Naive thymus-derived CD4-positive, alpha-beta T cell (primary cell): Measurements from ENCODE around the gene HELZ. TPM values are rescaled to one million over a fixed set of nuclear protein-coding genes. Genes with fewer than 3 reads are reported as not detected.

ENCODE experiments used
- ATAC-seq: fragments of 150-1000 bp; cut with Tn5 transposase; 2 replicates; pipeline ENCODE4 v1.10.0; 2021; ENCODE audit warnings: mild to moderate bottlenecking, moderate library complexity
- CTCF ChIA-PET: fragments of 350-600 bp; sonication (Branson Sonifier 250); formaldehyde crosslinking; loops from one replicate; lab custom pipeline; 2021; ENCODE audit warnings: antibody characterized with exemption; lab: Charles Lee
- POLR2A ChIA-PET: fragments of 350-600 bp; sonication (Branson Sonifier 250); formaldehyde crosslinking; loops from one replicate; lab custom pipeline; 2021; ENCODE audit warnings: antibody characterized with exemption, inconsistent platforms; lab: Charles Lee
- DNase-seq, 9 donors: peaks; one replicate each; pipeline versions ENCODE4 v3.0.0 to v3.0.0-alpha.2; 2020 to 2022; ENCODE audit warnings: mixed read lengths in 1 of 9
- H3K27ac ChIP-seq: one replicate; pipeline ENCODE4 v1.7.0; 2013; ENCODE audit warnings: mild to moderate bottlenecking, low read depth, low read length, moderate library complexity
- H3K27me3 ChIP-seq, 2 donors: one replicate each; pipeline ENCODE4 v1.7.0; 2013; ENCODE audit warnings: low read length in 2 of 2, mild to moderate bottlenecking in 2 of 2, moderate library complexity in 2 of 2; ENCODE audit not compliant: control insufficient read depth in 2 of 2, insufficient read depth in 2 of 2
- H3K36me3 ChIP-seq, 3 experiments: 1 replicate in 2 of 3; 2 replicates in 1 of 3; pipeline ENCODE4 v1.7.0; 2013; ENCODE audit warnings: low read length in 3 of 3, mild to moderate bottlenecking in 3 of 3, moderate library complexity in 1 of 3; ENCODE audit not compliant: insufficient read depth in 3 of 3, control insufficient read depth in 2 of 3
- H3K4me1 ChIP-seq, 2 donors: one replicate each; pipeline ENCODE4 v1.7.0; 2013; ENCODE audit warnings: low read length in 2 of 2, mild to moderate bottlenecking in 2 of 2, moderate library complexity in 1 of 2; ENCODE audit not compliant: control insufficient read depth in 2 of 2, insufficient read depth in 2 of 2
- H3K4me3 ChIP-seq: 2 replicates; pipeline ENCODE4 v1.7.0; 2013; ENCODE audit warnings: mild to moderate bottlenecking, low read length
- H3K9me3 ChIP-seq, 3 experiments: 1 replicate in 2 of 3; 2 replicates in 1 of 3; pipeline ENCODE4 v1.7.0; 2013; ENCODE audit warnings: low read length in 3 of 3; ENCODE audit not compliant: control insufficient read depth in 2 of 3
- H3K27ac Mint-ChIP-seq, 9 donors: one replicate each; pipeline ENCODE4 v1.8.0; 2020 to 2022; ENCODE audit warnings: mixed read lengths in 9 of 9, mild to moderate bottlenecking in 8 of 9, moderate library complexity in 5 of 9, inconsistent platforms in 2 of 9
- H3K27me3 Mint-ChIP-seq, 5 donors: one replicate each; pipeline ENCODE4 v1.8.0; 2021 to 2022; ENCODE audit warnings: mixed read lengths in 5 of 5, mild to moderate bottlenecking in 1 of 5
- H3K36me3 Mint-ChIP-seq, 5 donors: one replicate each; pipeline ENCODE4 v1.8.0; 2020 to 2022; ENCODE audit warnings: mixed read lengths in 5 of 5, mild to moderate bottlenecking in 3 of 5, inconsistent platforms in 1 of 5
- H3K4me1 Mint-ChIP-seq, 7 donors: one replicate each; pipeline ENCODE4 v1.8.0; 2020 to 2022; ENCODE audit warnings: mixed read lengths in 7 of 7, mild to moderate bottlenecking in 3 of 7, inconsistent platforms in 1 of 7
- H3K4me3 Mint-ChIP-seq, 10 donors: one replicate each; pipeline ENCODE4 v1.8.0; 2020 to 2022; ENCODE audit warnings: mild to moderate bottlenecking in 10 of 10, mixed read lengths in 10 of 10, moderate library complexity in 6 of 10, inconsistent platforms in 2 of 10
- H3K9me3 Mint-ChIP-seq, 11 donors: one replicate each; pipeline ENCODE4 v1.8.0; 2020 to 2022; ENCODE audit warnings: mixed read lengths in 11 of 11, mild to moderate bottlenecking in 4 of 11, inconsistent platforms in 1 of 11, moderate library complexity in 1 of 11
- intact Hi-C, 2 donors: fragments of 100-400 bp; cut with micrococcal nuclease; formaldehyde crosslinking; loops; one replicate each; pipeline ENCODE4 v1.15.1; 2023
- polyA plus RNA-seq, 2 donors: library from polyadenylated mRNA; unstranded; fragments of 300-500 nt; fragmentation: Illumina TruSeq; gene quantifications; one replicate each; pipeline ENCODE4 v1.2.3, GENCODE V29; 2021
- total RNA-seq, 6 experiments: library from RNA in 5 of 6; stranded (reverse) in 5 of 6; gene quantifications; 1 replicate in 5 of 6; 2 replicates in 1 of 6; pipeline ENCODE4 v1.2.3 and lab custom pipeline; 2021 to 2026

The HELZ gene
- total and polyA plus RNA-seq, 7 experiments from 2014 or later: 44.8 to 114 (median 83.2) TPM

- H3K27ac ChIP-seq: no peak overlapping the region
- peaks cover 8 to 53% (median 26%) of the 10 kb centered on the region in 5 donors for H3K36me3 Mint-ChIP-seq
Measured at GRCh38 chr17:67076290-67076689, 168.7 kb downstream of the HELZ start.

GRCh38 chr17:67074781-67075180 lies 170.2 kb downstream of the HELZ start:
- CTCF ChIA-PET: no interaction called here
- H3K27me3 ChIP-seq: no peaks in the 10 kb centered on the region
- POLR2A ChIA-PET: no interaction called here
- no peak for ATAC-seq
- no peaks in the 10 kb centered on the region for H3K4me1 ChIP-seq
- H3K9me3 ChIP-seq: no peaks in the 10 kb centered on the region
- intact Hi-C loops: no loop called here
- Mint-ChIP-seq H3K27me3 (no peaks in the 10 kb centered on the region), H3K4me3 (no peak overlapping the region), H3K4me1 (no peaks in the 10 kb centered on the region), H3K9me3 (peaks cover 0 to 10% (median 0%) of the 10 kb centered on the region in 11 donors), H3K36me3 (peaks cover 8 to 56% (median 37%) of the 10 kb centered on the region in 5 donors), H3K27ac (no peak overlapping the region)
- H3K27ac ChIP-seq: no peak overlapping the region
- no peak overlapping the region for H3K4me3 ChIP-seq
- peaks cover 0 to 16% (median 7%) of the 10 kb centered on the region in 3 experiments for H3K36me3 ChIP-seq
- DNase-seq: no peak

More at GRCh38 chr17:67076290-67076689, 168.7 kb downstream of the HELZ start:
- peaks cover 0 to 5% (median 0%) of the 10 kb centered on the region in 11 donors for H3K9me3 Mint-ChIP-seq
- H3K27me3 Mint-ChIP-seq: no peaks in the 10 kb centered on the region
- H3K4me3 Mint-ChIP-seq: no peak overlapping the region
- POLR2A ChIA-PET: no interaction called here
- no peak overlapping the region for H3K4me3 ChIP-seq
- intact Hi-C loops: no loop called here
- H3K27ac Mint-ChIP-seq: no peak overlapping the region
- no peaks in the 10 kb centered on the region for H3K27me3 ChIP-seq
- DNase-seq: no peak
- H3K4me1 Mint-ChIP-seq: peaks cover 0 to 13% (median 8%) of the 10 kb centered on the region in 7 donors
- no peak for ATAC-seq
- no peaks in the 10 kb centered on the region for H3K9me3 ChIP-seq
- H3K36me3 ChIP-seq: peaks cover 0 to 17% (median 7%) of the 10 kb centered on the region in 3 experiments
- peaks cover 0 to 5% of the 10 kb centered on the region in 2 donors for H3K4me1 ChIP-seq
- CTCF ChIA-PET: no interaction called here

- H3K27ac Mint-ChIP-seq: no peak overlapping the region
- intact Hi-C loops: no loop called here
- no peak overlapping the region for H3K27ac ChIP-seq
- POLR2A ChIA-PET: no interaction called here
- H3K4me3 Mint-ChIP-seq: no peak overlapping the region
- DNase-seq: no peak
- H3K36me3 Mint-ChIP-seq: peaks cover 8 to 49% (median 34%) of the 10 kb centered on the region in 5 donors
- peaks cover 0 to 4% (median 3%) of the 10 kb centered on the region in 3 experiments for H3K36me3 ChIP-seq
- no peaks in the 10 kb centered on the region for H3K4me1 Mint-ChIP-seq
- ATAC-seq: no peak
- no peaks in the 10 kb centered on the region for H3K9me3 ChIP-seq
- H3K27me3 Mint-ChIP-seq: no peaks in the 10 kb centered on the region
- no peaks in the 10 kb centered on the region for H3K27me3 ChIP-seq
- no peaks in the 10 kb centered on the region for H3K4me1 ChIP-seq
- CTCF ChIA-PET: no interaction called here
- H3K9me3 Mint-ChIP-seq: peaks cover 0 to 13% (median 0%) of the 10 kb centered on the region in 11 donors
- no peak overlapping the region for H3K4me3 ChIP-seq
Measured at GRCh38 chr17:67072885-67073284, 172.1 kb downstream of the HELZ start.

GRCh38 chr17:67071595-67071994 lies 173.4 kb downstream of the HELZ start:
- Histone ChIP-seq H3K9me3 (no peaks in the 10 kb centered on the region), H3K27ac (no peak overlapping the region), H3K4me3 (no peak overlapping the region), H3K36me3 (no peaks in the 10 kb centered on the region), H3K27me3 (no peaks in the 10 kb centered on the region), H3K4me1 (no peaks in the 10 kb centered on the region)
- ATAC-seq (no peak), DNase-seq (no peak)
- POLR2A ChIA-PET: no interaction called here
- CTCF ChIA-PET: no interaction called here
- no peaks in the 10 kb centered on the region for H3K27me3 Mint-ChIP-seq
- H3K9me3 Mint-ChIP-seq: peaks cover 0 to 13% (median 0%) of the 10 kb centered on the region in 11 donors
- intact Hi-C loops: no loop called here
- no peaks in the 10 kb centered on the region for H3K4me1 Mint-ChIP-seq
- H3K27ac Mint-ChIP-seq: no peak overlapping the region
- H3K4me3 Mint-ChIP-seq: no peak overlapping the region
- H3K36me3 Mint-ChIP-seq: peaks cover 8 to 54% (median 34%) of the 10 kb centered on the region in 5 donors

GRCh38 chr17:67069603-67070136 lies 175.3 kb downstream of the HELZ start:
- Mint-ChIP-seq H3K27ac (no peak overlapping the region), H3K36me3 (peaks cover 3 to 45% (median 32%) of the 10 kb centered on the region in 5 donors), H3K9me3 (peaks cover 0 to 13% (median 0%) of the 10 kb centered on the region in 11 donors), H3K4me1 (no peaks in the 10 kb centered on the region), H3K4me3 (no peak overlapping the region), H3K27me3 (no peaks in the 10 kb centered on the region)
- ChIA-PET CTCF (no interaction called here), POLR2A (no interaction called here)
- no peaks in the 10 kb centered on the region for H3K36me3 ChIP-seq
- H3K9me3 ChIP-seq: no peaks in the 10 kb centered on the region
- ATAC-seq (no peak), DNase-seq (no peak)
- no peak overlapping the region for H3K4me3 ChIP-seq
- no peak overlapping the region for H3K27ac ChIP-seq
- no peaks in the 10 kb centered on the region for H3K4me1 ChIP-seq
- intact Hi-C loops: no loop called here
- no peaks in the 10 kb centered on the region for H3K27me3 ChIP-seq

DNA sequence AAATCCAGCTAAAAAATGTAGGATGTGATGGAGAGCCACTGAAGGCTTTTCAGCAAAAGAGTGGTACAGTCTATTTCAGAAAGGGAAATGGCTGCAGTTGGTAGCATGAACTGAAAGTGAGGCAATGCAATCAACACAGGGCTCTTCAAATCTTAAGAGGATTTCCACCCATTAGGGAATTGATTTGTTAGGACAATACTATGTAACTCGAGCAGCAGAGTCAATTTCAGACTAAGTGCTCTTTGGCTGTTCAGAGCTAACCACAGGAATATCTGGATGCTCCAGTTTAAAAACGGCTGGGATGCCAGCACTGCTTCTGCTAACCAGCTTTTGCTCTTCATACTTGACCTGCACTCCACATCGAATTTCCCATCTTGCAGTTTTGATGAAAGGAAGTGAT lies 176.0 kb downstream of the HELZ start:
- H3K27ac ChIP-seq: no peak overlapping the region
- H3K36me3 ChIP-seq: no peaks in the 10 kb centered on the region
- peaks cover 0 to 13% (median 0%) of the 10 kb centered on the region in 11 donors for H3K9me3 Mint-ChIP-seq
- H3K27me3 Mint-ChIP-seq: no peaks in the 10 kb centered on the region
- peak overlapping the region in 2 of 9 donors; percentile 22 to 52 for H3K27ac Mint-ChIP-seq
- no peak for ATAC-seq
- no peaks in the 10 kb centered on the region for H3K9me3 ChIP-seq
- DNase-seq: no peak
- ChIA-PET POLR2A (no interaction called here), CTCF (no interaction called here)
- no peaks in the 10 kb centered on the region for H3K4me1 ChIP-seq
- H3K4me3 Mint-ChIP-seq: no peak overlapping the region
- H3K36me3 Mint-ChIP-seq: peaks cover 3 to 43% (median 29%) of the 10 kb centered on the region in 5 donors
- no peaks in the 10 kb centered on the region for H3K4me1 Mint-ChIP-seq
- no peak overlapping the region for H3K4me3 ChIP-seq
- intact Hi-C loops: no loop called here
- H3K27me3 ChIP-seq: no peaks in the 10 kb centered on the region
